DOHH2 (cell line): Measurements from ENCODE around the gene EPHA6.

Experiments
- CTCF ChIP-seq: fragments of 200-600 bp; sonication (generic); IDR thresholded peaks from one replicate; pipeline ENCODE4 v1.5.1; 2014; ENCODE audit warnings: antibody characterized with exemption, mild to moderate bottlenecking, low read depth, low read length; ENCODE audit not compliant: poor library complexity, severe bottlenecking
- EZH2phosphoT487 ChIP-seq: fragments of 200-600 bp; sonication (generic); IDR thresholded peaks from 2 replicates; pipeline ENCODE4 v1.6.1; 2017; ENCODE audit warnings: borderline replicate concordance, mild to moderate bottlenecking, antibody characterized with exemption, low read length, moderate library complexity, mixed read lengths

- TF ChIP-seq CTCF (no peak), EZH2phosphoT487 (no peak)
Observed at GRCh38 chr3:97689111-97689510, 874.7 kb downstream of the EPHA6 start.
